Subcutaneous adipose tissue (tissue), 4 donors: ENCODE measurements around the gene APP. TPM values are rescaled to one million over a fixed set of nuclear protein-coding genes. Genes with fewer than 3 reads are reported as not detected.

Source experiments
- total RNA-seq, 4 donors: library from RNA; depleted of rRNA; stranded (reverse); fragments of >200 nt; gene quantifications; one replicate each; pipeline ENCODE4 v1.1.0, GENCODE V29; 2016
- TF ChIP-seq, protein P1 (sequence below): fragments of 450-650 bp; IDR thresholded peaks from one replicate; pipeline ENCODE4 v1.5.1; 2016; ENCODE audit warnings: low read depth, mild to moderate bottlenecking, control low read depth, antibody characterized with exemption, moderate library complexity

The APP gene
- total RNA-seq, 4 donors from 2014 or later = 210 to 257 (median 218) TPM

DNA sequence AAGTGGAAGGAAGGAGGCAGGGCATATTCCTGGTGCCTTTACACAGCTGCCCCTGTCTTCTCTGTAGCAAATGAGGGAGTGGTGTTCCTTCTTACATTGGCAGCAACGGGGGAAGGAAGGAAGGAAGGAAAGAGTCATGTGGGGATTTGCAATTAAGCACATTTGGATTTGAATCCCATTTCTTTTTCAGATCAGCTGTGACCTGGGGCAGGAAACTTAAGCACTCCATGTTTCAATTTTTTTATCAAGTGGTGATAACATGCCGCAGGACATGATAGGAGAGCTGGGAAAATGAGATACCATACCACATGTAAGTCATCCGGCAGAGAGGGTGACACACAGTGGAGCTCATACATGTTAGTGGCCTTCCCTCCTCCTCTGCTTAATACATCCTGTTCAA, 186.8 kb downstream of the APP start:
- TF ChIP-seq, protein P1, sequence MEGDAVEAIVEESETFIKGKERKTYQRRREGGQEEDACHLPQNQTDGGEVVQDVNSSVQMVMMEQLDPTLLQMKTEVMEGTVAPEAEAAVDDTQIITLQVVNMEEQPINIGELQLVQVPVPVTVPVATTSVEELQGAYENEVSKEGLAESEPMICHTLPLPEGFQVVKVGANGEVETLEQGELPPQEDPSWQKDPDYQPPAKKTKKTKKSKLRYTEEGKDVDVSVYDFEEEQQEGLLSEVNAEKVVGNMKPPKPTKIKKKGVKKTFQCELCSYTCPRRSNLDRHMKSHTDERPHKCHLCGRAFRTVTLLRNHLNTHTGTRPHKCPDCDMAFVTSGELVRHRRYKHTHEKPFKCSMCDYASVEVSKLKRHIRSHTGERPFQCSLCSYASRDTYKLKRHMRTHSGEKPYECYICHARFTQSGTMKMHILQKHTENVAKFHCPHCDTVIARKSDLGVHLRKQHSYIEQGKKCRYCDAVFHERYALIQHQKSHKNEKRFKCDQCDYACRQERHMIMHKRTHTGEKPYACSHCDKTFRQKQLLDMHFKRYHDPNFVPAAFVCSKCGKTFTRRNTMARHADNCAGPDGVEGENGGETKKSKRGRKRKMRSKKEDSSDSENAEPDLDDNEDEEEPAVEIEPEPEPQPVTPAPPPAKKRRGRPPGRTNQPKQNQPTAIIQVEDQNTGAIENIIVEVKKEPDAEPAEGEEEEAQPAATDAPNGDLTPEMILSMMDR = no peak

DNA sequence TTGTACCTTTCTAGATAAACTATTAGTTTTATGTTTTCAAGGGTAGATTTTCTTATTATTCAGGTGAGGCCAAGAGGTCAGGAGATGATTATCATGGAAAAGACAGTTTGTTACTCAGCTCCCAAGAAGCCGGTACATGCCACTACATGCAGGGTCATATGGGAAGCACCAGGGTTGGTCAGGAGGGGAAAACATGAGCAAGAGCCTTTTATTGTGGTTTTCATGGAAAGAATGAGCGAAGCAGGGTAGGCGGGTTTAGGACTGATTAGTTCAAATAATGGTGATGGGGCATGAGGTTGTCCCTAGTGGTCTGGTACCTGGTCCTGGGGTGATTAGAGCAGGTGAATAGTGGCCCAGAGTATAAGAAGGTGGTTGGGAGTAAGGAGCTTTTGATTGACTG, 189.9 kb downstream of the APP start:
- TF ChIP-seq, protein P1 = no peak

DNA sequence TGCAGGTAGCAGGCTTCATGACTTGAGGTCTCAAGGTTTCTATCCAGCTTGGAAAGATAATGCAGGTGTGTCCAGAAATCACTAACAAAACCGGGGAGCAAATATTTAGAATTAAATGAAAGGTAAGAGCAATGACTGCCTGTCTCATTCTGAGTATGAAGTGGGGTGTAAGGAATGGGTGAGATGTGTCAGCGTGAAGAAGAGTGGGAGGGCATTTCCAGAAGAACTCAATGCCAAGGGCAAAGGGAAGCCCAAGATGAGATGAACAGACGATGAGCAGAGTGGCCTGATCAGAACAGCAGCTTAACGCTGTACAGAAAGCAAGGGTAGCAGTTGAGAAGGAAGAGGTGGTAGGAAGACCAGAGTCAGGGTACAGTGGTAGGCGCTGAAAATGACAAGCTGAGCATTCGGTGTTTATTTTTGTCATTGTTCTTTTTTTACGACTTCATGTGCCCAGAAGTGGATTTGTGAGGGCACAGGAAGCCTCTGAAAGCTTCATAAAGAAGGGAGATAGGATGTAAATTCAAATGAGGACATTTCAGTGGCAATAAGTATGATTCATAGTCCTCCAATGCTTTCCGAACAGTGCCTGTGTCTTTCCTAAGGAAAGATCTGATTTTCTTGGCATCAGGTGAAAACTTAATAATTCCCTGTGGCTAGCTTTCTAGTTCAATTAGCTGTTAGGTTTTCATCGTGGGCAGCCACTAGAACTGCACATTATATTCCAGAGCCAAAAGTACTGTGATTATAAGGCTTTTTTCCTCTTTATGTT, 190.5 kb downstream of the APP start:
- TF ChIP-seq, protein P1 = no peak

- TF ChIP-seq, protein P1 = no peak
Measured at GRCh38 chr21:25977068-25977611, 193.4 kb downstream of the APP start.

DNA sequence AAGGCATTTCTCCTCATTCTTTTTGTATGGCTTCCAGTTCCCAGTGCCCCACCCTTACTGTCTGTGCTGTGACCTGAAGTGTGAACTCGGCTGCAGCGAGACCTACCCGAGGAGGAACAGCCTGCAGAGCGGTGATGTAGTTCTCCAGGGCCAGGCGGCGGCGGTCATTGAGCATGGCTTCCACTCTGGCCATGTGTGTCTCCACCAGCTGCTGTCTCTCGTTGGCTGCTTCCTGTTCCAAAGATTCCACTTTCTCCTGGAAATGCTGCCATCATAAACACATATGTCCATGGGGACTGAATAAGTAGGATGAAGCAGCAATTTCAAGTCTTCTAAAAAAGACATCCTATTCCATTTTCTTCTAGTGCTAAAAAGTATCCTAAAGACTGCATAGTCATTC, 195.6 kb downstream of the APP start:
- TF ChIP-seq, protein P1 = no peak

DNA sequence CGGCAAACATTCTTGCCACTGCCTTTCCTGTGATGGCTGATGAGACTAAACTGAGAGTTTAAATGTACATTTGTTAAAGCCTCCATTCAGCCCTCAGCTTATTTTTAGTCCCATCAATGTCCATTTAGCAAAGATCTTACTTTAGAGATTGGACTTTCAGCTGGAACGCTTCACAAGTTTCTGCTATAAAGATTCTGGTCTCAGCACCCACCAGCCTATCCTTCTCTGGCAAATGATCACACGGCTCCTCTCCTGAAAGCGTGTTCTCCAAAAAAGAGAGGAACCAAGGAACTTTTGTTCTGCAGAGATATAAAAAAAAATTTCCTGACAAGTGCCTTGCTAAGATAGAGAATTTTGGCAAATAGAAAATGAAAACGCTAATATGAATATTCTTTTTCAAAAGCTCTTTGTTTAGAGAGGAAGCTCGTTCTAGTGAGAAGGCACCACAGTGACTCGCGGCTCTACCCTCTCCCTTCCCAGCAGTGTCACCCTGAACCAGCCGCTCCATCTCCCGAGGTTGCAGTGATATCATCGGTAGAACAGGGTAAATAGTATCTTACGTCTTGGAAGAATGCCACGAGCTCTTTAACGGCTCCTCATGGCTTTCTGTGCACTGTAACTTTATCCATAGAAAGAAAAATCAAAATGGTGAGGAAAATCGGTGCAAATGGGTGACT, 200.2 kb downstream of the APP start:
- TF ChIP-seq, protein P1 = no peak

DNA sequence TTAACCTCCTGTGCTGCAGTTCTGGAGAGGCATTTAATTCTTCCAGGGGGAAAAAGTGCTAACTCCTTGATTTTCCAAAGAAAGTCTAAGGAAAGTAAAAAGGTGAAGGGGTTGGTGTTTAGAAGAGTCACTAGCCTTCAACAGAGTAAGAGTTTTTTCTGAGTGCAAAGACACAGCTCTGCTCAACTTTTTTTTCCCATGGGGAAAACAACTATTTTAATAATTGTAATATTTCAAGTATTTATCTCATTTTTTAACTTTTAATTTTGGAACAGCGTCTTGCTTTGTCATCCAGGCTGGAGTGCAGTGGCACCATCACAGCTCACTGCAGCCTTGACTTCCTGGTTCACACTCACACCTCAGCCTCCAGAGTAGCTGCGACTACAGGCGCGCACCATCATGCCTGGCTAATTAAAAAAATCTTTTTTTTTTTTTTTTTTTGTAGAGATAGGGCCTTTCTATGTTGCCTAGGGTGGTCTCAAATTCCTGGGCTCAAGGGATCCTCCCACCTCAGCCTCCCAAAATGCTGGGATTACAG, 202.6 kb downstream of the APP start:
- TF ChIP-seq, protein P1 = no peak
